ENCODE measurements around the gene ARHGAP10.

The ARHGAP10 gene

DNA sequence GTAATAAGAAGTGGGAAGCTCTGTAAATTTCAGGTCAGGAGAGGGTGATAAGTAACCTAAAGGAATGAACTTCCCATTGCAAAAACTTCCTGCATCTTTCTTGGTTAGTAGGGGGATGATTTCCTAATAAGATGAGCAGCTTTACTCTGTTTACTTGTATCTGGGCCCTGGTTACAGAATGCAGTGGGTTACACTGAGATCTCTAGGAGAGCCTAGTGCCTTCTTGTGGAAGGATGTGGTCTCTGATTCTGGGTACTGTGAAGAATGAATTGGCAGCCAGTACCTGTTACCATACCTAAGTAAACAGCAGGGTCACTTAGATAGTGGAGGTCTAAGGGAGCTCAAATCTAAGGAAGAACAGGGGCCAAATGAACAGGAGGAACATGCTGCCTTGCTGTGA, 320.6 kb downstream of the ARHGAP10 start:
- Histone ChIP-seq H3K4me1 (ENCODE audit: control insufficient read depth, low read length) (peaks cover 22% of the 10 kb centered on the region), H4K20me1 (ENCODE audit: control insufficient read depth, insufficient read depth, low read depth, low read length) (no peaks in the 10 kb centered on the region; the same call in 1 of the 2 replicates), H3K4me2 (ENCODE audit: low read length) (no peak overlapping the region), H3K79me2 (ENCODE audit: control insufficient read depth, low read length) (no peaks in the 10 kb centered on the region), H3K9me3 (ENCODE audit: control insufficient read depth, insufficient read depth, low read length) (no peaks in the 10 kb centered on the region), H3K36me3 (ENCODE audit: control insufficient read depth, low read length) (no peaks in the 10 kb centered on the region), H3K27me3 (ENCODE audit: control insufficient read depth, low read length) (no peaks in the 10 kb centered on the region), H3F3A (ENCODE audit: control insufficient read depth, insufficient read depth) (no peaks in the 10 kb centered on the region), H3K27ac (ENCODE audit: low read depth, low read length) (no peak overlapping the region), H3K9me2 (replicated peaks; ENCODE audit: control insufficient read depth, low read length) (no peaks in the 10 kb centered on the region), H3K4me3 (ENCODE audit: low read length) (no peak overlapping the region)
- TF ChIP-seq EZH2phosphoT487 (IDR thresholded peaks at IDR 0.05; ENCODE audit: borderline replicate concordance, low read length), result no peak
- TF ChIP-seq, protein P1, sequence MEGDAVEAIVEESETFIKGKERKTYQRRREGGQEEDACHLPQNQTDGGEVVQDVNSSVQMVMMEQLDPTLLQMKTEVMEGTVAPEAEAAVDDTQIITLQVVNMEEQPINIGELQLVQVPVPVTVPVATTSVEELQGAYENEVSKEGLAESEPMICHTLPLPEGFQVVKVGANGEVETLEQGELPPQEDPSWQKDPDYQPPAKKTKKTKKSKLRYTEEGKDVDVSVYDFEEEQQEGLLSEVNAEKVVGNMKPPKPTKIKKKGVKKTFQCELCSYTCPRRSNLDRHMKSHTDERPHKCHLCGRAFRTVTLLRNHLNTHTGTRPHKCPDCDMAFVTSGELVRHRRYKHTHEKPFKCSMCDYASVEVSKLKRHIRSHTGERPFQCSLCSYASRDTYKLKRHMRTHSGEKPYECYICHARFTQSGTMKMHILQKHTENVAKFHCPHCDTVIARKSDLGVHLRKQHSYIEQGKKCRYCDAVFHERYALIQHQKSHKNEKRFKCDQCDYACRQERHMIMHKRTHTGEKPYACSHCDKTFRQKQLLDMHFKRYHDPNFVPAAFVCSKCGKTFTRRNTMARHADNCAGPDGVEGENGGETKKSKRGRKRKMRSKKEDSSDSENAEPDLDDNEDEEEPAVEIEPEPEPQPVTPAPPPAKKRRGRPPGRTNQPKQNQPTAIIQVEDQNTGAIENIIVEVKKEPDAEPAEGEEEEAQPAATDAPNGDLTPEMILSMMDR (IDR thresholded peaks at IDR 0.05; ENCODE audit: low read depth, low read length, poor library complexity, severe bottlenecking), result no peak

DNA sequence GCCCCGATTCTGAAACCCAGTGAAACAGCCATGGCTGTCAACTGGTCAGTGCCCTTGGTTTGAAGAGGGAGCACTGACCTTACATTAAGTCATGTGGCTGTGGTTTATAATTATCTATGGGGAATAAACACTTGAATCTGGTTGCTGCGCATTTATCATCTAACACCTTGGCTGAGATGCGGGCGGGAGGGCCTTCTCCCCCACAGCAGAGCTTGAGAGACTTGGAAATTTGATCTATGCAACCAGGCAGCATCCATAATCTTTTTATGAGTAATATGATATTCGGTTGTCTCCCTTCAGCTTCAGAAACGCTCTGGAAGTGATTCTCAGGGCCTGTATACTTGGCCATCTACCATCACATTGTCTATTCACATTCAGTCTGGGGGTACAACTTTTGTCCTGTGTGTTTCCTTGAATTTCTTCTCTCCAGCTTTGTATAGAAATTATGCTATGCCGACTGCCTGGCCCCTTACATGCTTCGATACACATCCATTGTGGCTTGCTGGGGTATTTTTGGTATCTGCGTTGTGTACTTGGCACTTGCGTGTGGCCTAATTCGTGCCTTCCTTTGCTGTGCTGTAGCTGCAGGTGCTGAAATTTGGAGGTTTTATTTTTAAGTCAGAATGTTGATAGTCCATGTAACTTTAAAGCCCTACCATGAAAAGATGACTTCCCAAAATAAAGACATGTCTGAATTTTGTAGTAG, 321.6 kb downstream of the ARHGAP10 start:
- no peaks in the 10 kb centered on the region for H3K9me3 ChIP-seq (ENCODE audit: control insufficient read depth, insufficient read depth, low read length)
- no peaks in the 10 kb centered on the region for H3K27me3 ChIP-seq (ENCODE audit: control insufficient read depth, low read length)
- TF ChIP-seq, protein P1 (IDR thresholded peaks at IDR 0.05; ENCODE audit: low read depth, low read length, poor library complexity, severe bottlenecking), result no peak
- TF ChIP-seq EZH2phosphoT487 (IDR thresholded peaks at IDR 0.05; ENCODE audit: borderline replicate concordance, low read length), result no peak
- peaks cover 28% of the 10 kb centered on the region for H3K4me1 ChIP-seq (ENCODE audit: control insufficient read depth, low read length)
- no peak overlapping the region for H3K27ac ChIP-seq (ENCODE audit: low read depth, low read length)
- H3K36me3 ChIP-seq (ENCODE audit: control insufficient read depth, low read length), result no peaks in the 10 kb centered on the region
- no peaks in the 10 kb centered on the region for H3F3A ChIP-seq (ENCODE audit: control insufficient read depth, insufficient read depth)
- H4K20me1 ChIP-seq (ENCODE audit: control insufficient read depth, insufficient read depth, low read depth, low read length), result no peaks in the 10 kb centered on the region; the same call in 1 of the 2 replicates
- H3K4me3 ChIP-seq (ENCODE audit: low read length), result no peak overlapping the region
- H3K79me2 ChIP-seq (ENCODE audit: control insufficient read depth, low read length), result no peaks in the 10 kb centered on the region
- H3K9me2 ChIP-seq (replicated peaks; ENCODE audit: control insufficient read depth, low read length), result no peaks in the 10 kb centered on the region
- H3K4me2 ChIP-seq (ENCODE audit: low read length), result no peak overlapping the region

DNA sequence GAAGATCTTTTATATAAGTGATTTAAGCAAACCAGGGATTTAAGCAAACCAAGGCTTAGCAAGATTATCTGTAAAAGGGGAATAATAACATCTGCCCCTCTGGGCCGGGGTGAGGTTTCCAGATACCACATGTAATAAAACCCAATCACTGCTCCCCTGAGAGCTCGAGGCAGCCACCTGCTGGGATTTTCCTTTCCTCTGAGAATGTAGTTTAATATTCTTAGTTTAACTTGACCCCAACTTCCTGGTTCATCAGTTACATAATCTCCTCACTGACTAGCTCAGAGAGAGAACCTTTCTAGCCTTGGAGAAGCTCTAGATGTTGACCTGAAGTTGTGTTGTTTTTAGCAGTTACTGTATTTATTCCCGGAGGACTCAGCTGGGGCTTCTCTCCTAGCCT, 322.4 kb downstream of the ARHGAP10 start:
- TF ChIP-seq, protein P1 (IDR thresholded peaks at IDR 0.05; ENCODE audit: low read depth, low read length, poor library complexity, severe bottlenecking), result no peak
- no peak for TF ChIP-seq EZH2phosphoT487 (IDR thresholded peaks at IDR 0.05; ENCODE audit: borderline replicate concordance, low read length)
- no peaks in the 10 kb centered on the region for H3K36me3 ChIP-seq (ENCODE audit: control insufficient read depth, low read length)
- H3K4me1 ChIP-seq (ENCODE audit: control insufficient read depth, low read length), result peaks cover 28% of the 10 kb centered on the region
- no peaks in the 10 kb centered on the region for H3K9me2 ChIP-seq (replicated peaks; ENCODE audit: control insufficient read depth, low read length)
- no peak overlapping the region for H3K27ac ChIP-seq (ENCODE audit: low read depth, low read length)
- no peaks in the 10 kb centered on the region; the same call in 1 of the 2 replicates for H3K27me3 ChIP-seq (ENCODE audit: control insufficient read depth, low read length)
- no peak overlapping the region for H3K4me3 ChIP-seq (ENCODE audit: low read length)
- no peaks in the 10 kb centered on the region; the same call in 1 of the 2 replicates for H4K20me1 ChIP-seq (ENCODE audit: control insufficient read depth, insufficient read depth, low read depth, low read length)
- no peak overlapping the region for H3K4me2 ChIP-seq (ENCODE audit: low read length)
- H3F3A ChIP-seq (ENCODE audit: control insufficient read depth, insufficient read depth), result no peaks in the 10 kb centered on the region
- H3K79me2 ChIP-seq (ENCODE audit: control insufficient read depth, low read length), result no peaks in the 10 kb centered on the region
- H3K9me3 ChIP-seq (ENCODE audit: control insufficient read depth, insufficient read depth, low read length), result no peaks in the 10 kb centered on the region
